AG09309 (cell line): ENCODE results near the gene PDZD7.

ENCODE experiments used
- DNase-seq: peaks from one replicate; pipeline ENCODE4 v3.0.0-alpha.2; 2010; ENCODE audit warnings: low read depth
- H3K4me3 ChIP-seq: 2 replicates; pipeline ENCODE4 v1.5.1; 2011; ENCODE audit warnings: mild to moderate bottlenecking, low read depth, low read length, moderate library complexity; ENCODE audit not compliant: control insufficient read depth
- CTCF ChIP-seq: IDR thresholded peaks from 2 replicates; pipeline ENCODE4 v1.5.1; 2011; ENCODE audit warnings: mild to moderate bottlenecking, low read depth, low read length, inconsistent platforms; ENCODE audit not compliant: insufficient read depth, control insufficient read depth; ENCODE audit errors: missing control alignments

The PDZD7 gene

GRCh38 chr10:101055411-101055810, 24.5 kb upstream of the PDZD7 start:
- peak; percentile 2 for TF ChIP-seq CTCF
- DNase-seq, result no peak
- H3K4me3 ChIP-seq, result no peak overlapping the region

GRCh38 chr10:101054876-101055275, 23.9 kb upstream of the PDZD7 start:
- TF ChIP-seq CTCF, result no peak
- no peak overlapping the region for H3K4me3 ChIP-seq
- DNase-seq, result no peak

GRCh38 chr10:101054351-101054750, 23.4 kb upstream of the PDZD7 start:
- no peak for TF ChIP-seq CTCF
- no peak for DNase-seq
- H3K4me3 ChIP-seq, result no peak overlapping the region

GRCh38 chr10:101053516-101053915, 22.6 kb upstream of the PDZD7 start:
- no peak for TF ChIP-seq CTCF
- no peak for DNase-seq
- no peak overlapping the region for H3K4me3 ChIP-seq

- DNase-seq, result no peak
Measured at GRCh38 chr10:101052285-101052684, 21.4 kb upstream of the PDZD7 start.

GRCh38 chr10:101050208-101051069, 19.5 kb upstream of the PDZD7 start:
- TF ChIP-seq CTCF, result peak; percentile 77
- H3K4me3 ChIP-seq, result peak overlapping the region; percentile 6
- DNase-seq, result no peak

More at GRCh38 chr10:101052285-101052684, 21.4 kb upstream of the PDZD7 start:
- no peak overlapping the region for H3K4me3 ChIP-seq
- no peak for TF ChIP-seq CTCF
